H4 (cell line): Measurements from ENCODE around the gene R3HCC1L. TPM values are rescaled to one million over a fixed set of nuclear protein-coding genes. Genes with fewer than 3 reads are reported as not detected.
A peak's percentile ranks its signal among the peaks of the same experiment; 100 is the strongest.
"Not testable (repeated sequence)": the region's sequence is repeated elsewhere in the genome, so short reads cannot be mapped to it uniquely, and the experiment has no call there.

Experiments
- DNase-seq: peaks from one replicate; pipeline ENCODE4 v3.0.0-alpha.2; 2015; ENCODE audit warnings: low spot score
- total RNA-seq: library from RNA; depleted of rRNA; stranded (reverse); fragments of >200 nt; shearing (Covaris generic); gene quantifications from 2 replicates; pipeline ENCODE4 v1.2.3, GENCODE V29; 2014

The R3HCC1L gene
- total RNA-seq, 1 experiment from 2014 or later = 10.5 TPM

DNA sequence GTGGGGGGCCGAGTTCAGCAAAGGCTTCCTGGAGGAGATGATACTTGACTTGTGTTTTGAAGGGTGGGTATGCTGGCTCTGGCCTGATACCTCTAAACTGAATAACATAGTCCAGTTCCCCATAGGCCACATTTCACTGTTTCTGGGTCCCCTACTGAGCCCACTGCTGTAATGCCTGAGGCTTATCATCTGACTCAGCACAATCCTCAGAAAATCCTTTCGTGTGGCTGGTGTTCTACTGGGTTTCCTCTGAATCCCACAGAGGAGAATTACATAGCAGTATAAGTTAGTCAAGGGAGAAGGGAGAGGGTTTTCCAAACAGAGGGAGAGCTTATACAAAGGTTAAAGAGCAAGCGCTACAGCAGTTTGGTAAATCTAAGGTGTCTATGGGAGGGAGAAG lies 2.8 kb upstream of the R3HCC1L start:
- no peak for DNase-seq

DNA sequence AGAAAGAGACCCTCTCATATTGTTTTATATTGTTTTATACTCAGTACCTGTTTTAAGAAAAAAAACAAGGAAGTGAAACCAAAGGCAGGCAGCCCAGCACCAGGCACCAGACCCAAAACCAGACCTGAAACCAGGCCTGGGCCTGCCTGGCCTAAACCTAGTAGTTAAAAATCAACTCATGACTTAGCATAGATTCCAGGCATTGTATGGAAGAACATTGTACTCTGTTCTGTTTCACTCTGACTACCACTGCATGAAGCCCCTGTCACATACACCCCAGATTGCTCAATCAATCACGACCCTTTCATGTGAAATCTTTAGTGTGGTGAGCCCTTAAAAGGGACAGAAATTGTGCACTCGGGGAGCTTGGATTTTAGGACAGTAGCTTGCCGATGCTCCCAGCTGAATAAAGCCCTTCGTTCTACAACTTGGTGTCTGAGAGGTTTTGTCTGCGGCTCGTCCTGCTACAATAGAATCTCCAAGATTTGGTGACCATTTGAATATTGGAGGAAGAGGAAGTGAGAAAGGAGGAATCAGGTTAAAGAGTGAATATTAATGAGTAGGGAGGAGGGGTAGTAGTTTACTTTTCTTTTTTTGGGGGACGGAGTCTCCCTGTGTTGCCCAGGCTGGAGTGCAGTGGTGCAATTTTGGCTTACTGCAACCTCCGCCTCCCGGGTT lies 1.2 kb upstream of the R3HCC1L start:
- DNase-seq = not testable (repeated sequence)

DNA sequence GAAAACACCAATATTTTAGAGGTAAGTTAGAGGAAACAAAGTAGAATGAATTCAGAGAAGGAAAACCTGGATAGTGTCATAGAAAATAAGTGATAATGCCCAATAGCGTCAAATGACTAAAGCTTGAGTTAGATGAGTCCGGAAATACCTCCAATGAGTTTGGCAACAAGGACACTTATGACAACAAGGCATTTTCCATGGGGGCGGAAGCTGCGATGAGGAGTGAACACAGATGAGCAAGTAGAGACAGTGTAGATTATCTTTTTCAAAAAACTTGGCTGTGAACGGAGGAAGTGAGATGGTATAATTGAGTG lies 383 bp upstream of the R3HCC1L start:
- DNase-seq = no peak

DNA sequence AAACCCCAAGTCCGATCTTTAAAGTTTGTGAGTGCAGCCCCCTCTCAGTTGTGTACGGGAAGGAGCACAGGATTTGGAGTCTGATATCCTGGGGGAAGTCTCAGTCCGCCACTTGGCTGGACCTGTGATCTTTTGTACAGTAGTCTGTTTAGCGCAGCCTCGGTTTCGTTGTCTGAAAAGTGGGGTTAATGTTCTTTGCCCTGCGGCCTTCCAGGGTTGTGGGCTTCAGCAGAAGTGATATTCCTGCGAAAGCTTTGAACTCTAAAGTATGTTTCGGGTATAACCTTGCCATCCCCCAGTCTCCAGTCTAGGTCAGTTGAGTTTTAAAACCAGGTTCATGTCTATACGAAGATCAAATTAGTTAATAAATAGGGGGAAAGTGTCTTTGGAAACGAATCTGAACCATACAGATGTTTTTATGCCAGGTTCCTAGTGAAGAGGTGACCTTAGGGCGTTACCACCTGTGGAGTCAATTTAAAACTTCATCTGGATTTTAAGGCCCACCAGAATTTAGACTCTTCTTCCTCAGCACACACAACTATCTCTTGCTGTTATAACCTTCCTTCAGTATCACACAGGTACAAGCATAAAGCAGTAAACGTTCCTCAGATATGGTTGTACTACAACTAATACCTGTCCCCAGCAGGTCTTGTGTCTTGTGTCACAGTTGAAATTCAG lies 904 bp downstream of the R3HCC1L start:
- no peak for DNase-seq

DNA sequence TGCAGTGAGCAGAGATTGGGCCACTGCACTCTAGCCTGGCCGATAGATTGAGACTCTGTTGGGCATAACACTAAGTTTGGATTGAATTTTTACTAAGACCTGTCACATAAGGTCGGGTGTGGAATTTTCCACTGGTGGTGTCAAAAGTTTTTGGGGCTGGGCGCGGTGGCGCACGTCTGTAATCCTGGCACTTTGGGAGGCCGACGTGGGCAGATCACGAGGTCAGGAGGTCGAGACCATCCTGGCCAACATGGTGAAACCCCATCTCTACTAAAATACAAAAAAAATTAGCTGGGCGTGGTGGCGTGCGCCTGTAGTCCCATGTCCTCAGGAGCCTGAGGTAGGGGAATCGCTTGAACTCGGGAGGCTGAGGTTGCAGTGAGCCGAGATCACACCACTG lies 2.3 kb downstream of the R3HCC1L start:
- DNase-seq = not testable (repeated sequence)

DNA sequence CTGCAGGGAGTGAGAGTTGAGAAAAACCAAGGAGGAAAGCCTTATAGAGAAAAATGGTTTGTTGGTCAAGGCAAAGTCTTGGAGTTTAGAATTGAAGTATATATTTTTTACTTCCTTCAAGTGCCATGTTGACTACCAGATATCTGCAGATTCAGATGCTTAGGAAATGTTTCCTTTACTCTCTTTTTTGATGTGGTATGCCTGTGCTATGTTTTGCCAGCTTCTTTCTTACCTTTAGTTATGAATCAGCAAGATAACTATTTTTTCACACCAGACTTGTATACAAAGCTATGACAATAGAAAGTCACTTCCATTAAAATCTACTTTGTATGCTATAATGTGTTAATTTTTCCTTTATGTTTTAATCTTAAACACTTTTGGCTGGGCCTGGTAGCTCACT lies 3.6 kb downstream of the R3HCC1L start:
- DNase-seq = no peak

DNA sequence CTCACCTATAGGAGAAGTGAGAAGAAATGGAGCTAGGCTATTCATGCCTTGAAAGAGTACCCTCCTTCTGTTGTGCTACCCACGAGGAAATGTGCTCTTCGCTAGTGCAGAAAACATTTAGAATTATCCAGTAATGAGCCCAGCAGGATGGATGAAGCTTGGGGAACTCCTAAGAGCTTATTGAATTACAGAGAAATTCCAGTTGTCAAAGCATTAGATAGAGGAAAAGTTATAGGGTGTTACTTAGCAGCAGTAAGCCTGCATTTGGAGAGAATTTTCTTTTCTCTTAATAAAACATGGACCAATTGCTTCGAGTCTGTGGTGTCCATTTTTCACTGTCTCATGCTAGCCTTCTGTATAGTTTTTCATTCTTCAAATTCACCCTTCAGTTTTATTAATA lies 5.0 kb downstream of the R3HCC1L start:
- no peak for DNase-seq

DNA sequence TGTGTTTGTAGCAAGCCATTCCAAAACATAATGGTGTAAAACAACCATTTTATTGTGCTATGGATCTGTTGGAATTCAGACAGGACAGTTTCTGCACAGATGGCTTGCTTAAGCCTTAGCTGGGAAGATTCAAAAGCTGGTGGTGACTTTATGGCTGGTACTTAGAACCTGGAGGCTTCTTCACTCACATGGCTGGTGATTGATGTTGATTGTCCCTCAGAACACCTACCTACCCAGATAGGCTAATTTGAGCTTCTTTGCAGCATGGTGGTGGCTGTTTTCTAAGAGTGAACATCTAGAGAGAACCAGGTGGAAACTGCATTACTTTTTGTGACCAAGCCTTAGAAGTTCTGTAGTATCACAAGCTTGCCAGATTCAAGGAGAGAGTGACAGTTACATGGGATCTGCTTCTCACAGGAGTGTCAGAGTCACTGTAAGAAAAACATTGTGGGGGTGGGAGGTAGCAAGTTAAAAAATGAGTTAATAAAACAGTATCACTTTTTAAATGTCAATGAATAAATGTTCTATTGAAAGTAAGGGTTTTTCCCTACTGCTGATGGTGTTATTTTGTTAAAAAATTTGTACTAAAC lies 7.1 kb downstream of the R3HCC1L start:
- DNase-seq = no peak

DNA sequence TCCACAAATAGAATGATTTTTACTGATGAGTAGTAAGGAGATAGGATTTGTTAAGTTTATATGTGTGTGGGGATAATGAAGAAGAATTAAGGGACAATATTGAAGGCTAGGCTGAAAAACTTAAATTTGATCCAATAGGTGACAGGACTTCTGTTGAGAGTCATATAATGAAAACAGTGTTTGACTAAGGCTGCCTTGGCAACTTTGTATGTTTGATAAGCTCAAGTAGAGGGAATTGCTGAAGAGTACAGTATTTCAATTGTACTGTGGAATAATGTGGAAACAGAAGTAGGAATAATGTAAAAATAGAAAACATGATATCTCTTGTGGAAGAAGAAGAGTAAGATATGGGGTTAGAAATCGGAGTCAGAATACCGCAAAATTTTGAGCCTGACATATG lies 10.5 kb downstream of the R3HCC1L start:
- no peak for DNase-seq

DNA sequence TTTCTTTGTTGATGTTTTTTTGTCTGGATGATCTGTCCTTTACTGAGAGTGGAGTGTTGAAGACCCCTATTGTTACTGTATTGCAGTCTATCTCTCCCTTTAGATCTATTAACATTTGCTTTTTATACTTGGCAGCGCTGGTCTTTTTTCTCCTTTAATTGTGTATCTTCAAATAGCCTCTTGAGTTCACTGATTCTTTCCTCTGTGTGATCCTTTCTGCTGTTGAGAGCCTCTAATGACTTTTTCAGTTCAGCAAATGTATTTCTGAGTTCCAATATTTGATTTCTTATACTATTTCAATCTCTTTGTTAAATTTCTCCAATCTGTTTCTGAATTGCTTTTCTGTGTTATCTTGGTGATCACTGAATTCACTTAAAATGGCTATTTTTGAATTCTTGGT lies 15.4 kb downstream of the R3HCC1L start:
- DNase-seq = no peak

DNA sequence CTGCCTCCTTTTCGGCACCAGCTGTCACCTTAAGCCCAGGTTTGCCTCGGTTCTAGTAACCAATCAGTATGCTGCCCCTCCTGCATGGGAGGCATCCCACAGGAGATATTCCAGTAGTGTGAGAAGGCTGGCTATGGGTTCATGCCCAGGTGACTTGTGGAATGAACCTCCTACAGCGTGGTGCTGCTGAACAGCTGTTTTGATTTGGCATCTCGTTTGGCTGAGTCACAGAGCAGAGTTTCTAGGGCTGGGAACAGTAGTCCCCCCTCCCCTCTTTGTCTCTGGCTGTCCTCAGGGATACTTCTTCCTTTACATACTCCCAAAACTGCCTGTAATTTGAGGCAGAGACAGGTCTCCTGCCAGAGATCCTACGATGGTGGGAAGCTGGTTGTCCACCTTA lies 16.1 kb downstream of the R3HCC1L start:
- DNase-seq = peak; percentile 37

DNA sequence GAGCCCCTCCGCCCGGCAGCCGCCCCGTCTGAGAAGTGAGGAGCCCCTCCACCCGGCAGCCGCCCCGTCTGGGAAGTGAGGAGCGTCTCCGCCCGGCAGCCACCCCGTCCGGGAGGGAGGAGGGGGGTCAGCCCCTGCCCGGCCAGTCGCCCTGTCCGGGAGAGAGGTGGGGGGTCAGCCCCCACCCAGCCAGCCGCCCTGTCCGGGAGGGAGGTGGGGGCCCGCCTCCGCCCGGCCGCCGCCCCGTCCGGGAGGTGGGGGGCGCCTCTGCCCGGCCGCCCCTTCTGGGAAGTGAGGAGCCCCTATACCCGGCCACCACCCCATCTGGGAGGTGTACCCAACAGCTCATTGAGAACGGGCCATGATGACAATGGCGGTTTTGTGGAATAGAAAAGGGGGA lies 18.3 kb downstream of the R3HCC1L start:
- not testable (repeated sequence) for DNase-seq

DNA sequence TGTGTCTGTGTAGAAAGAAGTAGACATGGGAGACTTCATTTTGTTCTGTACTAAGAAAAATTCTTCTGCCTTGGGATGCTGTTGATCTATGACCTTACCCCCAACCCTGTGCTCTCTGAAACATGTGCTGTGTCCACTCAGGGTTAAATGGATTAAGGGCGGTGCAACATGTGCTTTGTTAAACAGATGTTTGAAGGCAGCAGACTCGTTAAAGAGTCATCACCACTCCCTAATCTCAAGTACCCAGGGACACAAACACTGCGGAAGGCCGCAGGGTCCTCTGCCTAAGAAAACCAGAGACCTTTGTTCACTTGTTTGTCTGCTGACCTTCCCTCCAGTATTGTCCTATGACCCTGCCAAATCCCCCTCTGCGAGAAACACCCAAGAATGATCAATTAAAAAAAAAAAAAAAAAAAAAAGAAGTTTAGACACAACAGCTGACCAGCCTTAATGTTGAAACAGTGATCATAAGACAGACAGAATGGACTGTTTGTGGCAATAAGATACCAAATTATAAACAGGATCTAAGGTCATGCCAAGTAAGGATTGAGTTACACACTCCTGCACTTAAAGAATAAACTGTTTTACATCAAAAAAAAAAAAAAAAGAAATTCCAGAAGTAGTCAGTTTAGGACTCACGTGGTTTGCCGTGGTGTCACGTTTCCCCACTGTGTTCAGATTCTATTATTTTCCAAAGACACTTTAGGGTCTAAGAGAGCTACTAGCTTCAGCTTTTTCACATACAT lies 18.9 kb downstream of the R3HCC1L start:
- DNase-seq = peak; percentile 68

DNA sequence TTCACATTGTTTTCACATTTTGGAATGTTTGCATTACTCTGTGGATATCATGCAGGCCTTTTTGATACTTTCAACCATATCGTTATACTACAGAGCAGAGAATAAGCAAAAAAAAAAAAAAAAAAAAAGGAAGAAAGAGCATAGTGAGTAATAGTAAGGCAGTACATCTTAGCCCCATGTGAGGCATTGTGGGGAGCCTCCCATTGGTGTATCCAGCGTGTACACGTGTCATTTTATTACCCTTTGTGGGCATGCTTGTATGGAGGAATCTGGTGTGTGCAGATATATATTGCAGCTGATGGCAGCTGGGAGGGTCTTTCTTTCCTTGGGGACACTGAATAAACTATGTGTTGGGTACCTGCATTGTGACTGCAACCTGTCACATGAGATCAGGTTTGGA lies 19.6 kb downstream of the R3HCC1L start:
- DNase-seq = peak; percentile 17

DNA sequence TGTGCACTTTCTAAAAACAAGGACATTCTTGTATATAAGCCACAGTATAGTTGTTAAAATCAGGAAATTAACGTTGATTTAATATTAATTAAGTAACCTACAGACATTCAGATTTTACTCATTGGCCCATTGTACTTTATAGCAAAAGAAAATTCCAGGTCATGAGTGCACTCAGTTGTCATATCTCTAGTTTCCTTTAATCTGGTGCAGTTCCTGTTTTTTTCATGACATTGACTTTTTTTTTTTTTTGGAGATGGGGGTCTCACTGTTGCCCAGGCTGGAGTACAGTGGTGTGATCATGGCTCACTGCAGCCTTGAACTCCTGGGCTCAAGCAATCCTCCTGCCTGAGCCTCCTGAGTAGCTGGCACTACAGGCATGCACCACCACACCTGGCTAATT lies 24.1 kb downstream of the R3HCC1L start:
- DNase-seq = no peak

DNA sequence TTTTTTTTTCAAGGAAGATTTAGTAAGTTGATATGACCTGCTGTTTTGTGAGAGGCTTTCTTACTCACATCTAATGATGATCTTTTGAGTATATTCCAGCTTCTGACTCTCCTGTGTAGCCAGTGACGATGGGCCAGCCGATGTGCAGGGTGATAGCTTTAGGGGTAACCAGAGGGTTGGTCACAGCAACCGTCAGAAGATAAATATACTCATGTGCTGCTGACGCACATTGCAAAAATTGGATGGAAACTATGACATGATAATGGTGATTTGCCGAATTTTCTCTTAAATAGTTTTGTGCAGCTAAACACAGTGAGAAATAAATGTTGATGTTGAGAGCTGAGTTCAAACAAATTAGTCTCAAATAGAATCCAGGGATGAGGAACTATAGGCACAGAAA lies 29.5 kb downstream of the R3HCC1L start:
- no peak for DNase-seq

DNA sequence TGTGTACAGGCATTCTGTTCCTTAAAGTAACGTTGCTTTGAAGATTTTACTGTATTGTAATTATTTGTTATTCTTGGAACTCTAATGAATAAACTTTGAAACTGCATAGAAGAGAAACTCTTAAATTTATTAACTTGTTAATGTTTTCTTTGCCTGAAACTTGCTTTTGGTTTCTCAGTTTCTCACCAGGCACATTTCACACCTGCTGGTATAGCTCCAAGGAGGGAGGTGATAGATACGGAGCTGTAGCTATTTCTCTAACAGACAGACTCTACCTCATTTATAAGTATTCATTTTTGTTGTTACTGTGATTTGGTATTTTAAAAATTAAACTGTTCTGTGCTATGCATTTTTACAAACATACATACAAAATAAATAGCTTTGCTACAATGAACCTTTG lies 32.7 kb downstream of the R3HCC1L start:
- DNase-seq = no peak

DNA sequence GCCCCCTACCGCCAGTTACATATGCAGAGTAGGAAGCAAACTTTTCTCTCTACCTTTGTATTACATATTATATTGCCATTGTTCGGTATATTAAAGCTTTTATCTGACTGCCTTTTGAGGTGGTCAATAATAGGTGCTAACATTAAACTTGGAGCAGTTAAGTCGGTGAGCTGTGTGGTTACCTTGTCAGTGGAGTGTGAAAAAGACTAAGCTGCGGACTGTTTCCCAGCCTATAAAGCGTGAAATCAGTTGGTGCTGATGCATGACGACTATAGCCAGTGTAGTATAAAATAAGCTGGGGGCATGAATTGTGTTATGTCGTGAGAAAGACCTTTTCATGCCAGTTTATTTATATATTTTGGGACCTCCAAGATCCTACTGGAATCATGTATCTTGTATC lies 33.7 kb downstream of the R3HCC1L start:
- DNase-seq = no peak

DNA sequence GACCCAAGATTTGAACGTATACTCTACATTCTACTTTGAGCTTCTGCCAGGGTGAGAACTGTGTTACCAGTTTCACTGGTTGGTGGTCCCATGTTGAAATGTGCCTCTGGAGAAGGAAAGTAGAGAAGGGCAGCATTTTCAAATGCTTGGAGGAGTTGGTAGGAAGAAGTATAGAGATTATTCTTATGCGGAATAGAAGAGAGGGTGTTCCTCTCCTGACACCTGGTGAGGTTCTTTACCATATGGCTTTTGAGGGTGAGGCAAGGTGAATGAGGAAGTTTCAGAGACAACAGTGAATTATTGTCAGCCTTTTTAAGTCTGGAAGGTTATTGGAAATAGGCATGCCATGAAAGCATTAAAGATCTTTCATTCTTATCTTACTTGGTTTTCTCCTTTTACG lies 34.3 kb downstream of the R3HCC1L start:
- DNase-seq = no peak

DNA sequence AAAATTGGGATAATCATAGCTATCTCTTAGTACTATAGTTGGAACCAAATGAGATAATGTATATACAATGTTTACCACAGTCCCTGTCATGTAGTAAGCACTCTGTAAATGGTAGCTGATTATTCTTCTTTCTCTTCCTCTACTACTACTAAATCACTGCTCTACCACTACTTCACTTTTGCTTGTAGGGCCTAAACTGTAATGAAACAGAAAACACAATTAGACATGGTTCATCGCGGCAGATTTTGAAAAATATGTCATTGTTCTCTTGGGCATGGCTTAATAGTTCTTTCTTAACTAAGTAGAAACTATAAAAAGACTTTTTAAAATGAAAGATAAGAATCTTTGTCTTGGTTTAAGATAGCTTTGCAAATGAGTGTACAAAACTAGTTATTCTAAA lies 34.9 kb downstream of the R3HCC1L start:
- no peak for DNase-seq

DNA sequence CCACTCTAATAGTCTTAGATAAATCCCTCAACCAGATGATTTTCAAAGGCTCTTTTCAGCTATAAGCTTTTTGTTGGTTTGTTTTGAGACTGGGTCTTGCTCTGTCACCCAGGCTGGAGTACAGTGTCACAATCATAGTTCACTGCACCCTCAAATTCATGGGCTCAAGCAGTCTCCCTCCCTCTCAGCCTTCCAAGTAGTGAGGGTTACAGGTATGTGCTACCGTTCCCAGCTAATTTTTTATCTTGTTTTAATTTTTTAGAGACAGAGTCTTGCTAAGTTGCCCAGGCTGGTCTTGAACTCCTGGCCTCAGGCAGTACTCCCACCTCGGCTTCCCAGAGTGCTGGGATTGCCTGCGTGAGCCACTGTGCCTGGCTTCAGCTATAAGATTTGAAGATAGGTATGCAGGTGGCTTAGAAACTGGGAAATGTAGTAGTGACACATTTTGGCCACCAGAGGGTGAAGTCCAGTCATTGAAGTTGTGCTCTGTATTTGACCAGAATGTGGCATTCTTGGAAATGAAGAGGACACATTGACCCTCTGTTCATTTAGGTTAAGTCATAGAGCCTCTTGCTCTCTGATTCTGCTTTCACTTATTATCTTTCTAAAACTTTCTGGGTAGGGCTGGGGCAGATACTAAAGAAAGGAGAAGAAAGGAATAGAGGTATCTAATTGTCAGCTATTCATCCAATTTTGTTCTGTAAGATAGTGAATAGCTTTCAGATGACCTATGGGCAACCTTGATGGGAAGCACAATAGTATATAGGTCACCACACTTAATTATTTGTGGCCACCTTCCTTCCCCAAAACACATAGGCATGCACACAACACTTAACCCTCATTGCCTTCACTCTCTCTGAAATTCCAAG lies 36.0 kb downstream of the R3HCC1L start:
- peak; percentile 37 for DNase-seq

DNA sequence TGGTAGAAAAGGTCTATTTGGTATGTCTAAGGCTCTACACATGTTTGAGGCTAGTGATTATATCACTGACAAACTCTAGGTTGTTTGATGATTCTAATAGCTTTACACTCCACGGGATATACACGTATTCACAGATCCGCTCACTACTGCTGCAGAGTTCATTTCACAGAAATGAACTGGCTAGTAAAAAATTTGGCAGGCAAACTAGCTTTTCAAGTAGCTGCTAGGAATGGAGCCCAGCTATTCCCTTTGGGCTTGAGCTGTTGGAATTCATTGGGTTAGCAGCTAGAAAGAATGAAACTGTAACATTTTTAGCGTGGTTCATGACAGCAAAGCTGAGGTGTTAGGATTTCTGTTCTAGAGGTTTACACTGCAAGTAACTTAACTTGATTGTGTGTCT lies 37.6 kb downstream of the R3HCC1L start:
- no peak for DNase-seq
